ENCODE measurements around the gene SCPEP1.
A peak's percentile ranks its signal among the peaks of the same experiment; 100 is the strongest.

SCPEP1 gene

DNA sequence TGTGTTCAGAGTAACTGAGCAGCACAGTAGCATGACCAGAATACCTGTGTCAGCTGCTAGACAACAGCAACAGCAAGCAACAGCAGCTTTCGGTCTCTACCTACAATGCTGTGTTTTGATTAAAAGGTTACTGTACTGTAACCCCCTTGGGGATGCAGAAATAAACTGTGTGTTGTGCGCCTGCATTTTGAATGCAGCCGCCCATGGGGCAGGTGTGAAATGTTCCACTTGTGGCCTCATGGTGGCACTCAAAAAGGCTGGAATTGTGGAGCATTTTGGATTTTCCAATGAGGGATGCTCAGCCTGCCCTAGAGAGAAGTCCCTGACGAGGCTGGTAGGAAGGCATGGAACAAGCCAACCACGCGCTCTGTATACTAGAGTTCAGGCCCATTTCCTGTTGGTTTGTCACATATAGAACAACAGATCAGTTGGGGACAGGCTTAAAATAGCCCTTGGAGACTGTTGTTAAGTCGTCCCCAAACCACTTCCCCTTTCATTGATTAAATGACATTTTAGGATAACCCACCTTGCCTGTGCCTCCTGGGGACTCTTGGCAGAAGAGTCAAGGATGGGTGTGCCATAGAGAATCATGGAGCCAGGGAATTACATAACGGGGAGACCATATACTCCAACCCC lies 27.1 kb downstream of the SCPEP1 start:
- DNase-seq, result no peak

DNA sequence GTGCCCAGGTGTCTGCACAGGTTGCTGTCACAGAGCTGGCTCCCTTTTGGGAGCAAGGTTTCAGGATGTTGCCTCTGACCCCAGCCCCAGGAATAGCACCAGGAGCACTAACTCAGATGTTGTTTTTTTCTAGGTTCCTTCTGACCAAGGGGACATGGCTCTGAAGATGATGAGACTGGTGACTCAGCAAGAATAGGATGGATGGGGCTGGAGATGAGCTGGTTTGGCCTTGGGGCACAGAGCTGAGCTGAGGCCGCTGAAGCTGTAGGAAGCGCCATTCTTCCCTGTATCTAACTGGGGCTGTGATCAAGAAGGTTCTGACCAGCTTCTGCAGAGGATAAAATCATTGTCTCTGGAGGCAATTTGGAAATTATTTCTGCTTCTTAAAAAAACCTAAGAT lies 28.1 kb downstream of the SCPEP1 start:
- DNase-seq, result no peak

DNA sequence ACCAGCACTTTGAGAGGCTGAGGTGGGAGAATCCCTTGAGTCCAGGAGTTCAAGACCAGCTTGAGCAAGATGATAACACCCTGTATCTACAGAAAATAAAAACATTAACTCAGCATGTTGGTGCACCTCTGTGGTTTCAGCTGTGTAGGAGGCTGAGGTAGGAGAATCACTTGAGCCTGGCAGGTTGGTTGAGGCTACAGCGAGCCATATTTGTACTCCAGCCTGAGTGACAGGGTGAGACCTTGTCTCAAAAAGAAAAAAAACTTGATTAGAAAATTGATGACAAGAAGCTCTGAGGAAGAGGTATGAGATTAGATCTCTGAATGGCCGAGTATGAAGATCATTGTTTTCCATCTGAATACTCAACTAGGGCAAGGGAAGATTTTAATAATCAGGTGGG lies 31.0 kb downstream of the SCPEP1 start:
- DNase-seq, result no peak

DNA sequence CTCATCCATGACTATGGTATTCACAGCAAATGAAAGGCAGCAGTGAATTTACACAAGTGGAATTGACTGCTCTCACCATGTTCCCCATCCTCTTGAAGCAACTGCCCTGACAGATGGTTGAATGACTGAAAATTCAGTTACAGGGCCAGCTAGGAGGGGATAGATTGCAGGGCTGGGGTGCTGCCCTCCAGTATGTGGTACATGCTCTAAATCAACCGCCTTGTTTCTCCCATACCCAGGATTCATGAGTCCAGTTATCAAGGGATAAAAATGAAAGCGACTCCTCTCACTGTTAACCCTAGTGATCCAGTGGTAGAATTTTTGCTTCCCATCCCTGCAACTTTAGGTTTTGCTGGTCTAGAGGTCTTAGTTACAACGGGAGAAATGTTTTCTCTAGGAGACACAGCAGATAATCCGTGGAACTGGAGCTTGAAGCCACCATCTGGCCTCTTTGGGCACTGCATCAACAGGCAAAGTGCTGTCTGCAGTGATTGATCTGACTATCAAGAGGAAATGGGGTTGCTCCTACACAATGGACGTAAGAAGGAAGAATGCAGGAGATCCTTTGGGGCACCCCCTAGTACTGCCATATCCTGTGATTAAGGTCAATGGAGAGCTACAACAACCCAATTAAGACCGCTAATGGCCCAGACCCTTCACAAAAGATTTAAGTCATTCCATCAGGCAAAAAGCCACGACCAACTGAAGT lies 32.0 kb downstream of the SCPEP1 start:
- DNase-seq, result peak; percentile 18

DNA sequence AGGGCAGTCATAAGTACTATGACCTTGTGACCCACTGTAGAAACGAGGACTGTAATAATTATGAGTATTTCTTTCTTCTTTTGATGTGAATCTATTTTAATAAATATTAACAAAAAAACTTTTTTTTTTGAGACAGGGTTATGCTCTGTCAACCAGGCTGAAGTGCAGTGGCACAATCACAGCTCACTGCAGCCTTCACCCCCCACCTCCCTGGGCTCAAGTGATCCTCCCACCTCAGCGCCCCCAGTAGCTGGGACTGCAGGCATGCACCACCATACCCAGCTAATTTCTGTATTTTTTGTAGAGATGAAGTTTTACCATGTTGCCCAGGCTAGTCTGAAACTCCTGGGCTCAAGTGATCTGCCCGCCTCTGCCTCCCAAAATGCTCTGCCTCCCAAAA lies 32.6 kb downstream of the SCPEP1 start:
- DNase-seq, result no peak

DNA sequence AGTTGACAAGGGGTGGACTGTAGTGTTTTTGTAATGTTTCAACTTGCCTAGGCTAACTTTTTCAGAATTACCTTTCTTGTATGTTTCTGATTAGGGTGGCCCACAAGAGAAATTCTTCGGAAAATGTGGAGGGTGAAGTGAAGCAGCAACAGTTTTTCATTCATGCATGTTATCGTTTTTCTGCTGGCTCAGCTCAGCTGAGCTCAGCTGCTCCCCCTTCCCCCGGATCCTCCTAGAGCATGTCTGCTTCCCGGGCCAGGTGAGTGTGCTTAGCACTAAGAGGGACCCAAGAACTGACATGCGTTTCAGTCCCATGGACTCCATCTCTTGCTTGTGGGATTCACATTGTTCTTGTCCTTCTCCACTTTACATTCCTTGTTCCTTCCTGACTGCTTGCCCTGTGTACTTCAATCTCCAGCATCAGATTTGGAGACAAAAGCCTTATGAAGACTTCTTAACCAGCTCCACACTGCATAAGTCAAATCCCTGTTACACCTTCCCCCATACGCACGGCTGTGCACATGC lies 33.6 kb downstream of the SCPEP1 start:
- no peak for DNase-seq

DNA sequence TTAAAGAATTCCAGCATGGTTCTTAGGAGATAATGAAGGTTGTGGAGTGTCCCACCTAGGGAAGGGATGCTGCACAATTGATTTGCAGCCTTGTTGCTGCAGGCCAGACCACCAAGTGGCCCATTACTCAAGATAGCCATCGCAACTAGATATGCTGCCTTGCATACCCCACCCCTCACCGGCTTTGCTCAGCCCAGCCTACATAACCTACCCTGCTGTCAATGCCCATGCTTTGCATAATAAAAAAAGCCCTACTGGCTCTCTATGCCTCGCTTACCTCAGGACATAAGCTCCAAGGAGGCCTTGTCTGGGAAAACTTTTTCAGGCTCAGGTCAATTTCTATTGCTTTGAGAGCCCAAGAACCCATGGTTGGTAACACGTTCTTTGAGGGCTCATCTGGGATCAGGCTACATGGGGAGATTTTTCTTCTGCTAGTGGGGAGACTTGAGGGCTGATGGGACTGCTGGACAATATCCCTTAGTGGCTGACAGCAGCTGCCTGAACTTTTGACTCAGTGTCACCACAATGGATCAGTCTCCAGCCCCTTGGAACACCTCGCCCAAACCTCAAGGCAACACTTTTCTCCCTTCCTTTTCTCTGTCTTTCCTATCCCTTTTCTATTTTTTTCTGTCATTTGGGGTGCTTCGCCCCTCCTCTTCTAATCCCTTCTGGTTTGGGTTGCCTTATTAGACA lies 38.3 kb downstream of the SCPEP1 start:
- DNase-seq, result no peak

DNA sequence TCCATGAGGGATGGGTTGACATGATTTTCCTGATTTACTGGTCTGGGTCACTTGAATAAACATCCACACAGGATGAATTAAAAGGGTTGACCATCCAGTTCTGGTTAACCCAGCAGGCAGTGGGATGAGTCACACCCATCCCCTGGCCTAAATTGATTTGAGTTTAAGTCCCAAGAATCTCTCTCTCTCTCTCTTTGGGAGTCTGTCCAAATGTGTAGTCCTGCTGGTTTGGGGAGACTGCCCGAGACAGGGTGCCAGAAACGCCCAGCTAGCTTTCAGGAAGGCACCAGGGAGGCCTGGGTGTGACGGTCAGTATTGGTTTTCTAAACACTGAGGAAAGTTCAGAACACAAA lies 38.8 kb downstream of the SCPEP1 start:
- DNase-seq, result no peak

DNA sequence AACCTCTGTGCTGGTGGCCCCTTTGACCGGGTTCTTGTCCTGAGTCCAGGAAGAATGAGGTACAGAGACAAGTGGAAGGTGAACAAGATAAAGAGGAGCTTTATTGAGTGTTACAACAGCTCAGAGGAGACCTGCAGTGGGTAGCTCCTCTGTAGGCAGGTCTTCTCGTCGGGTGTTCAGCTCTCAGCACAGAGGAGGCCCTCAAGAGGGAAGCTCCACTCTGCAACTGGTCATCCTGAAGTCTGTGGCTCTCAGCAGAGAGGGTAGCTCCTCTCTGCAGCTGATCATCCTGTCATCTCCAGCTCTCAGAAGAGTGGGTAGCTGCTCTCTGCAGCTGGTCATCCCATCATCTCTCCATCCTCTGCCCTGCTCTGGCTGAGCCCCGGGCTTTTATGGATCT lies 39.7 kb downstream of the SCPEP1 start:
- DNase-seq, result no peak

DNA sequence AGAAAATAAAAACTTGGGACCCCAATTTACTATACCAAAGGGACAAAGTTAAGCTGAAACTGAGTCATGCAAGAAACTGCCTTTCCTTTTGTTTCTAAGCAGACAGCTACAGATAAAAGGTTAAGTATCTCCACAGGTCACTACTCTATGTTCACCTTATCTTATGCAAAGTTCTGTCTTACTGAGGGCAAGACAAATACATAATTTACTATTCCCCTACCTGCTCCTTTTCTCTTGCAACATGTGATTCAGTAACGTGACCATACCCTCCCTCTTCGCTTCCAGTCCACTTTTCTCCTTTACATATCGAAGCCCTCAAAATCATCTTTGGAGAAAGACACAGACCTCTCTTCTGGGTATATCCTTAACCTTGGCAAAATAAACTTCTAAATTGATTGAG lies 42.3 kb downstream of the SCPEP1 start:
- no peak for DNase-seq

DNA sequence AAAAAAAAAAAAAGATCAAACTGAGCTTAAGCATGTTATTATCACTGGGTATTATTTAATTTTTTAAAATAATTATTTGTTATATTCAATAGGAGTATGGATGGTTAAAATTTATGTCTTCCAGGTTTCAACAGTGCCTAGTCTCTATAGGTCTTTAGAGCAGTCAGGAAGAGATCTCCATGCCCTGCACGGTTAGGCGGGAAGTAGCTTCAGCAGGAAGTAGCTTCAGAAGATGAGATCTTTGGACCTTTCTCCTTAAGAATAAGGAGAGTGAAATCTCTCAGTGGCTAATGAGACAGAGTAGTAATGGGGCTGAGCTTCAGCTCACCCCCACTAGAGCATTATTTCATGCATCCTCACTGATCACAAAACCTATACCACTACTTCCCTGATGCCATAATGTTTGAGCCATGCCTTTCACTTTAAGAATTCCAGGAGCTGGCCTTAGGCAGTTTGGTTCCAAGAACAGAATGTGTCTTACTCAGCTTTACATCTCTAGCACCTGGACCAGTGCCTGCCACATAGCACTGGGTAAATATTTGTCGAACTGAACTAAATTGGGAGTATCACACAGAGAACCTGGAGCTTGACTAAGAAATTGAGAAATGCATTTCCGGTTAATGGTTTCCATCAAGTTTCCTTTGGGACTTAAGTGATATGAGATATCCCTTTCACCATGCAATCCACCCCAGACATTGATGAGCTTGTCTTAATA lies 43.5 kb downstream of the SCPEP1 start:
- no peak for DNase-seq

DNA sequence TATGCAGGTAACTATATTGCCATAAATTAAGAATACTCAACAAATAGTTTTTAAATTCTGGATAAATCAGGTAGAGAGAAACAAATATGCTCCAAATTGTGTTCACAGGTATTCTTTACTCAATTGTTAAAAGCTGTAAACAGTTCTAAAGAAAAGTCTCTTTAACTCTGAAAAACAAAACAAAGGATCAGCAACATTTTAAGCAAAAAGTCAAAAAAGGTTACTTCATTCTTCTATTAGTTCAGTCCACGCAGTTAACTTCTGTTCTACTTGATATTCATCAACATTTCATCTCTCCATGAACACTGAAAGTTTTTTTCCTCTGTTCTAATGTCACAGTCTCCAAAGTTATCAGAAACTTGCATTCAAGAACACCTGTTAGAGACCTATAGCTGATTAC lies 47.9 kb downstream of the SCPEP1 start:
- DNase-seq, result no peak

DNA sequence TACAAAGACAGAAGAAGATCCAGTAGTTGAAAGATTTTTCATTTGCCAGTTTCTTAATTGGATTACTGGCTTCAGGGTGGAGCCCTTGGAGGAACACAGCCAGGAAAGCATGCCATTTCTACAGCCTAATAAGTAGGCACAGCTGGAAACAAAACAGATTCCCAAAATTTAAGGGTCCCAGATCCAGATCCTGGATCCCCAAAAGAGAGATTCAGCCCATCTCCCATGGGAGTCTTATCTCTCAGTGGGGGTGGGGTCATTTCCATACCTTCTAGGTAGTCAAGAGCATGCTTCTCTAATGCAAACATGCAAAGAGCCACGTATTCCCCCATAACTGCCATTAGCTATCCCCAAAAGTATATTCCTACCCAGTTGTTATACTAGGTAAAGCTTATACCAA lies 49.9 kb downstream of the SCPEP1 start:
- no peak for DNase-seq

DNA sequence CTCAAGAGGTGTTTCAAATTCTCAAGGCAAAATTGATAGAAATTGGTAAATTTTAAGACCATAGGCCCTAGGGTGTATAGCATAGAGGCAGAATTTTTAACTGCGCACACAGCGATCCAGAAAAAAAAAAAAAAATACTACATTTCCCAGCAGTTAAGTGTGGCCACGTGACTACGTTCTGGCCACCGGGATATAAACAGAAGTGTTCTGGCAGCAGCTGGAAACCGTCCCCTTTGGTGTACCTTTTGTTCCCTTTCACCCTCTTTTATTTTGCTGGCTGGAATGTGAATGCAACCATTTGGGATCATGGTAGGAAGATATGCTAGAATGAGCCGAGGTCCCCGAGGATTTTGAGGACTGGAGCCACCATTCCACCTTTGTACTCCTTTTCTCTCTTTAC lies 54.4 kb downstream of the SCPEP1 start:
- DNase-seq, result no peak

DNA sequence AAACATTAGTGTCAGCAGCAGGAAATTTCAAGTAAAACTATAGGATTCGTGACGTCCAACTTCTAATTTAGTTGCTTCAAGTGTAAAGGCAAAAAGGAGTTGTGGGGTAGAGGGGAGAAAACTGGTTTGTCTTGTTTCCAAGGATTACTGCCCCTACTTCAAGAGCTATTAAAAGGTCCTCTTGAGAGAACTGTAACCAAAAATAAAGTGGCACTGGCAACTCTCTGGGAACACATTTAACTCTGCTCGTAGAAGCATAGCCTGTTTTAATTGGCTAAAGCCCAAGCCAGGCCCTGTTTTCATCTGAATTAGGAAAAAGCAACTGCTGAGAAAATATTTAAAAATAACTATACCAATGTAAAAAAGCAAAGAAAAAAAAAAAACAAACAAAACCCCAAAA lies 55.4 kb downstream of the SCPEP1 start:
- DNase-seq, result no peak

DNA sequence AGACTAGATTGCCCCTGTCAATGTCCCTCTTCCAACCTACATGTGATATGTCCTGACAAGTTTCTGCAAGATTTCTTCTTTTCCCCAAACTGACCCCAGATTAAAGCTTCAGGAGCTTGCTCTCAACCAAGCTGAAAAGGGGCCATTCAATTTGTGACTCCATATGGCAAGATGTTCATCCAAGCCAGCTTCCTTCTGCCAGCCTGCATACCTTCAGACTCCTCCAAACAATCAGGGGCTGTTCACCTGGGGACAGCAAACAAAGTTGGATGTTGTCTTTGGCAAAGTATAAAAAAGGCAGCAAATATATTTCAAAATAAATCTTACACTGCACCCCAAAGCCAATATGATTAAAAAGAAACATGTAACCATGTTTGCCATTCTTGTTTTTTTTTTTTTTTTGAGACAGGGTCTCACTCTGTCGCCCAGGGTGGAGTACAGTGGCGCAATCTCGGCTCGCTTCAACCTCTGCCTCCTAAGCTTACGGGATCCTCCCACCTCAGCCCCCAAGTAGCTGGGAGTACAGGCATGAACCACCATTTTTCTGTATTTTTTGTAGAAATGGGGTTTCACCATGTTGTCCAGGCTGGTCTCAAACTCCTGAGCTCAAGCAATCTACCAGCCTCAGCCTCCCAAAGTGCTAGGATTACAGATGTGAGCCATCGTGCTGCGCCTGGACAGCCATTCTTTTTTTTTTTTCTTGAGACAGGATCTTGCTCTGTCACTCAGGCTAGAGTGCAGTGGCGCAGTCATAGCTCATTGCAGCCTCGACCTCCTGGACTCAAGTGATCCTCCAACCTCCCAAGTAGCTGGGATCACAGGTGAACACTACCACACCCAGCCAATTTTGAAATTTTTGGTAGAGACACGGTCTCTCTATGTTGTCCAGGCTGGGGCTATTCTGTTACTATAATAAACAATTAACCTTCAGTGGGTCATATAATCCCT lies 57.1 kb downstream of the SCPEP1 start:
- DNase-seq, result no peak

DNA sequence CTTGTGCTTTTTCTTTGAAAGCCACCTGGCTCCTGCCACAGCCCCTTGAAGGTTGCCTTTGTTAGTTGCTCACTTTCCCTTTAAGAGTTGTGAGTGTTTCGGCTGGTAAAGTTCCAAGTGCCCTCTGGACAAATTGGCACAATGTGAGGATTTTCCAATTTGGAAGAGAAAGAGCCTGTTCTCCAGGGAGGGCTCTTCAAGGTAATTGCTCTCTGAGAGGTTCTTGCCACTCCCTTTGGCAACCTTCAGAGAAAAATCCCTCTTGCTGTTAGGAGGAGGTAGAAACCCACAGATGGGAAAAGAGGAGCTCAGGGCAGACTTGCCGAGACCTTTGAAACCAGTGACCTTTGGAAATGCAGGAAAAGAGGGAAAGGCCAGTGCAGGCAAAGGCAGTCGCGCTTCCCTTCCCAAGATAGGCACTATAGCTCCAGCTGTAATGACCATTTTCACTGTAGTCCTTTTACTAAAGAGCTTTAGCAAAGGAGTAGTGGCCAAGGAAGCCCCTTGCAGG lies 58.1 kb downstream of the SCPEP1 start:
- DNase-seq, result no peak

DNA sequence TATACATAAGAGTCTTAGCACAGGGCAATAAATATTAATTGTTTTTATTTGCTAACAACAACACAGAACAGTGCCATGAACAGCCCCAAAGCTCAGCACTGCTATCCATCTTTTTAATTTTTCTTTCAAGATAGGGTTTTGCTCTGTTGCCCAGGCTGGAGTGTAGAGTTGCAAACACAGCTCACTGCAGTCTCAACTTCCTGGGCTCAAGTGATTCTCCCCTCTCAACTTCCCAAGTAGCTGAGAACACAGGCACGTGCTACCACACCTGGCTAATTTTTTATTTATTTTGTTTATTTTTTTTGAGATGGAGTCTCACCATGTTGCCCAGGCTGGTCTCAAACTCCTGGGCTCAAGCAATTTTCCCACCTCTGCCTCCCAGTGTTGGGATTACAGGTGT lies 59.5 kb downstream of the SCPEP1 start:
- DNase-seq, result no peak

DNA sequence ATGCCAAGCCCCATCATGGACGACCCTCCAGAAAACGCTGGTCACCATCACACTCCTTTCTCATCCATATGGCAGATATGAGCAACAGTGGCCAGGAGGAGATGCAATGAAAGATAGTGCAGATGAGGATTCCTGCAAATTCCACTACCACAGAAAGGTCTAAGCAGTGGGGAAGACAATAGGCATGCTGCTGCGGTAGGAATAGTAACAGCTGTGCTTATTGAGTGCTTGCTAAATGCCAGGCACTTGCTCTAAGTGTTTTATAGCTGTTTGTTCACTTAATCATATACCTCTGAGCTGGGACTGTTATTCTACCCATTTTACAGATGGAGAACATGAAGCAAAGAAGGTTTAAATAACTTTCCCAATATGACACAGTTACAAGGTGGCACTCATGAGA lies 60.6 kb downstream of the SCPEP1 start:
- DNase-seq, result no peak

DNA sequence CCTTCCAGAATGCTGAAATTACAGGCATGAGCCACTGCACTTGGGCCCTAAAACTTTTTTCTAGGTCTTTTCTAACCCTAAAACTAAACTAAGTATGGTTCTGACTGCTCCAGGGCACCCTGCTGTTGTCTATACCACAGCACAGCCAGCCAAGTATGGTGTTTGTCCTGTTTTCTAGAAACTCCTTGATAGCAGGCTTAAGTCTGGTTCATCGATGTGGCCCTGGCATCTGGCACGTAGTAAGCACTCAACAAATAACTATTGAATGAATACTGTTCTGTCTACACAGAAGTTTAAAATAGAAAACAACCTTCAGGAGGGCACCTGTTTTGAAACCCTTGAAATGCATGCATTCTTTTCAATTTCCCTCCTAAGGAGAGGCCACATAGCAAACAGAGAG lies 62.6 kb downstream of the SCPEP1 start:
- DNase-seq, result no peak

DNA sequence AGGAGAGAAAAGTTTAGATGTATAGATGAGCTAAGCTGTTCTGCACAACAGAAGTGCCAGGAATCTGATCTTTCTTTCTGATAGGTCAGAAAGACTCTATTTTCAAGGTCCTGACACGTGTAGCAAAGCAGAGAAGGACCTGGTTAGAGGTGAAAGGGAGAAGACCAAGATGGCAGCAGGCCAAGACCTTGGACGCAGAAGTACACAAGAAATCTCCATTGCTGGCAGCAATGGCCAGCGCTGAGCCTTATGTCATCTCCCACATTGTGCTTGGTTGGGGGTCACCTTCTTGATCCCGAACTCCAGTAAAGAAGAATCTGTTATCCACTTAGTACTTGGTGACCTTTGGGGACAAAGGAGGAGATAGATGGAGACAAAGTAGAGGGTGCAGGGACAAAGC lies 65.3 kb downstream of the SCPEP1 start:
- DNase-seq, result no peak

Measured in stimulated activated naive CD4-positive, alpha-beta T cell treated with Interleukin-2 at 50 U/mL for 16 hours (primary cell).